Choroid plexus epithelial cell (primary cell): ENCODE results near the gene SPATA32.
"Not testable (repeated sequence)": the region's sequence is repeated elsewhere in the genome, so short reads cannot be mapped to it uniquely, and the experiment has no call there.

ENCODE experiments used
- DNase-seq: peaks from one replicate; pipeline ENCODE4 v3.0.0-alpha.2; 2010; ENCODE audit warnings: low read depth
- H3K4me3 ChIP-seq: 2 replicates; pipeline ENCODE4 v1.5.1; 2011; ENCODE audit warnings: low read depth, mild to moderate bottlenecking, control low read depth, low read length, moderate library complexity
- TF ChIP-seq, protein P1 (sequence below): conservative IDR thresholded peaks from 2 replicates; pipeline ENCODE4 v1.5.1; 2011; ENCODE audit warnings: low read depth, mild to moderate bottlenecking, control low read depth, inconsistent platforms, low read length, moderate library complexity

SPATA32 gene

DNA sequence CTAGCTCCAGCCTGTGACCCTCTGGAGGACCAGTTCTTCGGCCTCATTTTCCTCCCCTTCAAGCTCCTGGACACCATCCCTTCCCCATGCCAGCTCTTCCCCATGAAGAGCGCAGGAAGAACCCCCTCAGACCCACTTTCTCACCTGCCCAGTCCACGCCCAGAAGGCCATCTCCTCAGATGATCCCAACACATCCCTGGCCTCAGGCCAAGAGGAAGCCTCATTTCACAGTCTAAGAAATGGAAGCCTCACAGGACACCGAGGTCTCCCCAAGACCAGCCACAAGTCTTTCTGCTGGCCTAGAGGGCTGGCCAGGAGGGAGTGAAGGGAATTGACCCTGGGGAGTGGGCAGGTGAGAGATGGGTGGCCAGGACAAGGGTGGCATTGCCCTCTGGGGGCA is 8.0 kb downstream of the SPATA32 start:
- TF ChIP-seq, protein P1, sequence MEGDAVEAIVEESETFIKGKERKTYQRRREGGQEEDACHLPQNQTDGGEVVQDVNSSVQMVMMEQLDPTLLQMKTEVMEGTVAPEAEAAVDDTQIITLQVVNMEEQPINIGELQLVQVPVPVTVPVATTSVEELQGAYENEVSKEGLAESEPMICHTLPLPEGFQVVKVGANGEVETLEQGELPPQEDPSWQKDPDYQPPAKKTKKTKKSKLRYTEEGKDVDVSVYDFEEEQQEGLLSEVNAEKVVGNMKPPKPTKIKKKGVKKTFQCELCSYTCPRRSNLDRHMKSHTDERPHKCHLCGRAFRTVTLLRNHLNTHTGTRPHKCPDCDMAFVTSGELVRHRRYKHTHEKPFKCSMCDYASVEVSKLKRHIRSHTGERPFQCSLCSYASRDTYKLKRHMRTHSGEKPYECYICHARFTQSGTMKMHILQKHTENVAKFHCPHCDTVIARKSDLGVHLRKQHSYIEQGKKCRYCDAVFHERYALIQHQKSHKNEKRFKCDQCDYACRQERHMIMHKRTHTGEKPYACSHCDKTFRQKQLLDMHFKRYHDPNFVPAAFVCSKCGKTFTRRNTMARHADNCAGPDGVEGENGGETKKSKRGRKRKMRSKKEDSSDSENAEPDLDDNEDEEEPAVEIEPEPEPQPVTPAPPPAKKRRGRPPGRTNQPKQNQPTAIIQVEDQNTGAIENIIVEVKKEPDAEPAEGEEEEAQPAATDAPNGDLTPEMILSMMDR, result no peak
- no peak overlapping the region for H3K4me3 ChIP-seq
- DNase-seq, result no peak

DNA sequence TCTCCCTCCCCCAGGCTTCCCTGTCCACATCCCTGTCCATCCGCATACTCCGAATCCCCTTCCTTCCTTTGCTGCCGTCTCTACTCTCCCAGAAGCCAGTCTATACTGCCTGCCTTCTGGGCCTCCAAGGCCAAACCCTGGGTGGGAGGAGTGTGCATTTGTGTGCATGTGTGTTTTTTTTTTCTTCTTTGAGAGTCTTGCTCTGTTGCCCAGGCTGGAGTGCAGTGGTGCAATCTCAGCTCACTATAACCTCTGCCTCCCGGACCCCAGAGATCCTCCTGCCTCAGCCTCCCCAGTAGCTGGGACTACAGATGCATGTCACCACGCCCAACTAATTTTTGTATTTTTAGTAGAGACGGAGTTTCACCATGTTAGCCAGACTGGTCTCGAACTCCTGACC is 8.7 kb downstream of the SPATA32 start:
- not testable (repeated sequence) for DNase-seq, H3K4me3 ChIP-seq

DNA sequence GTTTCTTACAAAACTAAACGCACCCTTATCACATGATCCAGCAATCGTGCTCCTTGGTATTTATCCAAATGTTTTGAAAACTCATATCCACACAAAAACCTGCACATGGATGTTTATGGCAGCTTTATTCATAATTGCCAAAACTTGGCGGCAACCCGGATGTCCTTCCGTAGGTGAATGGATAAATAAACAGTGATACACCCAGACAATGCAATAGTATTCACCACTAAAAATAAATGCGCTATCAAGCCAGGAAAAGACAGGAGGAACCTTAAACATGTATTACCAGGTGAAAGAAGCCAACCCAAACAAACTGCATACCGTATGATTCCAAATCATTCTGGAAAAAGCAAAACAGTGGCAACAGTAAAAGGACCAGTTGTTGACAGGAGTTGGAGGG is 10.0 kb downstream of the SPATA32 start:
- TF ChIP-seq, protein P1, result no peak

DNA sequence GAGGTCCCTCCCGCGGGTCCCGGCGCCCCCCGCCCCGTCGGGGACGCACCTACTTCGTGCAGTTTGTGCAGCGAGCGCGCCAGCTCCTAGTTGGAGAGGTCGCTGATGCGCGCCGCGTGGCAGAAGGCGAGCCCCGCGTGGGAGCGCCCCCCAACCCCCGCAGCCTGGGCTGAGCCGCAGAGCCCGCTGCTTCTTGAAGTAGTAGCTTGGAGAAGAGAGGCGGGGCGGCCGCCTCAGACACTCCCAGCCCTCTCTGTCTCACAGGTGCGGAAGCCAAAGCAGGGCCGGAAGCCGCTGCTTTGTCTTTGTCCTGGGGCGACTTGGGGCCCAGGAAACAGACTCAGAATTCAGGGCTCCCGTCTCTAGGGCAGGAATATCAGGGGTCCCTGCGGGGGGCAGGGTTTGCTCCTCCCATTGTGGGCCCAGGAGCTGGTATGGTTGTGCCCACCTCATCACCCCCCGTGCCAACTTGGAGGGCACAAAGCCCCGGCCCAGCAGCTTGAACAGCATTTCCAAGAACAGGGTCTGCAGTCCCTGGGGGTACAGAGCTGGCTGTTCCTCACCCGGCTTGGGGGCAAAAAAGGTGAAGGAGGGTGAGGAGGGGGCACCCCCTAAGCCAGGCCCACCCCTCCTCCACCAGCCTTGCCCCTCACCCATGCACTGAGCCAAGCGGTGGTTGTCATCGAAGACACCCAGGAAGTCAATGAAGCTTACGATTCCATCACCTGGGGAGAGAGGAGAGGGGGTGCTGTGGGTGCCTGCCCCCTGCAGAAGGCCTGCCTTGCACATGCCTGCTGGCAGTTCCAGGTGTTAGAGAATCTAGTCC is 13.5 kb downstream of the SPATA32 start:
- DNase-seq, result peak; percentile 31
- H3K4me3 ChIP-seq, result peak overlapping the region; percentile 70
- TF ChIP-seq, protein P1, result no peak

More for the DNA sequence above, 10.0 kb downstream of the SPATA32 start:
- H3K4me3 ChIP-seq, result no peak overlapping the region
- no peak for DNase-seq

DNA sequence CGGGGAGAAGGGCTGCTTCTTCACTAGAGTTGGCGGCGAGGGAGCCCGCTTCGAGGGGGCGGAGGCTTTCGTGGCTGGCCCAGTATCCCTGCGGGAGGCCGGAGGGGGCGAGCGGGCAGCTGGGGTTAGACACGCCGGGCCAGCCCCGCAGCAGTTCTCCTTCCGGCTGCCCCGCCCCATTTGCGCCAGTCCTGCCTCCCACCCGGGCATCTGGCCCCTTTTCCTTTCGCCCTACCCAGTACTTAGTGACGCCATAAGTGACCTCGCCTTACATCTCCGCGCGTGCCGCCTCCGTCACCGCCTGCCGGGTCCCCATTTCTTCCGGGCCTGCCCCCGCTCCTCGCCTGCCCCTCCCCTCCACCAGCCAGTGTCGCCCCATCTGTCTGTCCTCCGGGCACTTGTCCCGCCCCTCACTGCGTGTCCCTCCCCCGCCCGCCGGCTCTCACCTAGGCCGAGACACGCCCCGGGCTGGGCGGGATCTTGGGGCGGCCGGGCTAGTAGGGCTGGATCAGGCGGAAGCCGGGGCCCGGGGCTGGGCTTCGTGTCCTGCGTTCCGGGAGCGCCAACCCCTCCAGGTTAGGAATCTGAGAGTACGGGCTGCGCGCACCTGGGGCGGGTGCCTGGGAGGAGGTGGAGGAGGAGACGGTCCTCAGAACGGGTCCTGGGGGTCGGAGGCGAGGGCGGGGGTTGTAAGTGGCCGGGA is 14.3 kb downstream of the SPATA32 start:
- DNase-seq, result peak; percentile 85
- peak overlapping the region; percentile 70 for H3K4me3 ChIP-seq
- TF ChIP-seq, protein P1, result no peak

DNA sequence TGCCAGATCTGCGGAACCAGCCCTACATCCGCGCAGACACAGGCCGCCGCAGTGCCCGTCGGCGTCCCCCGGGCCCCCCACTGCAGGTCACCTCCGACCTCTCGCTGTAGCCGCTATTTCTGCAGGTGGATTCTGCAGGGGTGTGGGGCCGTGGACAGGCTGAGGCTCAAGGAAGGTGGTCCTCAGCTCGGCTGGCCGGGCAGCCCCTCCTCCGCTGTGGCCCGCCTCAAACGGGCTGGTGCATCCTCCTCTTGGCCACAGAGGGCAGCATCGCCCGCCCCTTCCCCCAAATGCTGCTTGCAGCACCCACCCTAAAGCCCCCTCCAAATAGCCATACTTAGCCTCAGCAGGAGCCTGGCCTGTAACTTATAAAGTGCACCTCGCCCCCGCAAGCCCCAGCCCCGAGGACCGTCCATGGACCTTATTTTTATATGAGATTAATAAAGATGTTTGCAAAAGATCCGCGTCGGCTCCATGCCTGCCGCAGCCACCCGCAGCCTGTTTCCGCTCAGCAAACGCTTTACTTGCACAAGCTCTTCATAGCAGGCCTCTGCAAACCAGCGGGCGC is 14.9 kb downstream of the SPATA32 start:
- peak overlapping the region; percentile 70 for H3K4me3 ChIP-seq
- TF ChIP-seq, protein P1, result peak; percentile 68
- DNase-seq, result no peak

DNA sequence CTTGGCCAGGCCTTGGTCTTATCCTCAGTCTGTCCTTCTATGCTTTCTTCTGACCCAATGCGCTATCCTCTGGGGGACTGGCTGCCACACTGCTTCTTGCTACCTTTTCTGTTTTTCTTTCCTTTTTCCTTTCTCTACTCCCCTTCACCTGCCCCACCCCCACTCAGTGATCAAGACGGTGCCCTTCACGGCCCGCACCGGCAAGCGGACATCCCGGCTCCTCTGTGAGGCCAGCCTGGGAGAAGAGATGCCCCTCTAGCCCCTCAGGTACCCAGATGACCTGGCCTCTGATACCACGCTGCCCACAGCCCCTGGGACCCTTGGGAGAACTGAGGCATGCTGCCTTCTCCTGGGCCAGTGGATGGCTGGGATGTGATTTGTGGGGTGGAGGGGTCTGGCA is 15.6 kb downstream of the SPATA32 start:
- TF ChIP-seq, protein P1, result no peak
- peak overlapping the region; percentile 70 for H3K4me3 ChIP-seq
- DNase-seq, result no peak
